Right hindlimb (tissue), 1 donor: ENCODE measurements around the gene MRPS6.
A peak's percentile ranks its signal among the peaks of the same experiment; 100 is the strongest.

Experiments used
- DNase-seq: peaks from one replicate; pipeline ENCODE4 v3.0.0-alpha.2; 2018

Gene MRPS6

GRCh38 chr21:34182436-34182835 lies 109.1 kb downstream of the MRPS6 start:
- no peak for DNase-seq

- DNase-seq = no peak
These were observed 110.1 kb downstream of the MRPS6 start for GRCh38 chr21:34183331-34183928.

GRCh38 chr21:34184232-34184631 lies 110.9 kb downstream of the MRPS6 start:
- no peak for DNase-seq

- DNase-seq = no peak
These were observed 111.8 kb downstream of the MRPS6 start for GRCh38 chr21:34185026-34185750.

- no peak for DNase-seq
These were observed 112.8 kb downstream of the MRPS6 start for GRCh38 chr21:34186109-34186719.

GRCh38 chr21:34187935-34188334 lies 114.6 kb downstream of the MRPS6 start:
- peak; percentile 83 for DNase-seq

GRCh38 chr21:34189506-34189905 lies 116.1 kb downstream of the MRPS6 start:
- DNase-seq = no peak

- DNase-seq = no peak
These were observed 117.4 kb downstream of the MRPS6 start for GRCh38 chr21:34190576-34191321.

- DNase-seq = no peak
These were observed 118.5 kb downstream of the MRPS6 start for GRCh38 chr21:34191876-34192275.
